ENCODE measurements around the gene GHR. TPM values are rescaled to one million over a fixed set of nuclear protein-coding genes. Genes with fewer than 3 reads are reported as not detected.
"Not testable (repeated sequence)": the region's sequence is repeated elsewhere in the genome, so short reads cannot be mapped to it uniquely, and the experiment has no call there.

GHR gene
- total RNA-seq, 4 donors from 2014 or later: 1.8 to 12.4 (median 3.7) TPM

DNA sequence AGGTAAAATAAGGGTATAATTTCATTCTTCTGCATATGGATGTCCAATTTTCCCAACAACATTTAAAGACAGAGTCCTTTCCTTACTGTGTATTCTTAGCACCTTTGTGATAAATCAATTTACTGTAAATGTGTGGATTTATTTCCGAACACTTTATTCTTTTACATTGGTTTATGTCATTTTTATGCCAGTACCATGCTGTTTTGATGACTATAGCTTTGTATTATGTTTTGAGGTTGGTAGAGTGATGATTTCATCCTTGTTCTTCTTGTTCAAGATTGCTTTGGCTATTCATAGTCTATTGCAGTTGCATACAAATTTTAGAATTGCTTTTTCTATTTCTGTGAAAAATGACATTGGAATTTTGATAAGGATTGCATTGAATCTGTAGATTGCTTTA, 280.0 kb downstream of the GHR start:
- H3K27ac ChIP-seq: no peak overlapping the region
- TF ChIP-seq, protein P1, sequence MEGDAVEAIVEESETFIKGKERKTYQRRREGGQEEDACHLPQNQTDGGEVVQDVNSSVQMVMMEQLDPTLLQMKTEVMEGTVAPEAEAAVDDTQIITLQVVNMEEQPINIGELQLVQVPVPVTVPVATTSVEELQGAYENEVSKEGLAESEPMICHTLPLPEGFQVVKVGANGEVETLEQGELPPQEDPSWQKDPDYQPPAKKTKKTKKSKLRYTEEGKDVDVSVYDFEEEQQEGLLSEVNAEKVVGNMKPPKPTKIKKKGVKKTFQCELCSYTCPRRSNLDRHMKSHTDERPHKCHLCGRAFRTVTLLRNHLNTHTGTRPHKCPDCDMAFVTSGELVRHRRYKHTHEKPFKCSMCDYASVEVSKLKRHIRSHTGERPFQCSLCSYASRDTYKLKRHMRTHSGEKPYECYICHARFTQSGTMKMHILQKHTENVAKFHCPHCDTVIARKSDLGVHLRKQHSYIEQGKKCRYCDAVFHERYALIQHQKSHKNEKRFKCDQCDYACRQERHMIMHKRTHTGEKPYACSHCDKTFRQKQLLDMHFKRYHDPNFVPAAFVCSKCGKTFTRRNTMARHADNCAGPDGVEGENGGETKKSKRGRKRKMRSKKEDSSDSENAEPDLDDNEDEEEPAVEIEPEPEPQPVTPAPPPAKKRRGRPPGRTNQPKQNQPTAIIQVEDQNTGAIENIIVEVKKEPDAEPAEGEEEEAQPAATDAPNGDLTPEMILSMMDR (IDR thresholded peaks at IDR 0.05): no peak
- TF ChIP-seq POLR2A (IDR thresholded peaks at IDR 0.05): no peak
- H3K9me3 ChIP-seq: no peaks in the 10 kb centered on the region
- no peaks in the 10 kb centered on the region for H3K36me3 ChIP-seq
- no peaks in the 10 kb centered on the region for H3K4me1 ChIP-seq
- H3K27me3 ChIP-seq: no peaks in the 10 kb centered on the region
- no peak for DNase-seq
- no peak overlapping the region for H3K4me3 ChIP-seq

GRCh38 chr5:42715785-42716184, 292.5 kb downstream of the GHR start:
- H3K27me3 ChIP-seq: no peaks in the 10 kb centered on the region
- no peaks in the 10 kb centered on the region for H3K36me3 ChIP-seq
- H3K4me3 ChIP-seq: no peak overlapping the region
- H3K27ac ChIP-seq: no peak overlapping the region
- no peak for DNase-seq
- H3K9me3 ChIP-seq: no peaks in the 10 kb centered on the region
- no peaks in the 10 kb centered on the region for H3K4me1 ChIP-seq
- TF ChIP-seq, protein P1 (IDR thresholded peaks at IDR 0.05): no peak
- no peak for TF ChIP-seq POLR2A (IDR thresholded peaks at IDR 0.05)

DNA sequence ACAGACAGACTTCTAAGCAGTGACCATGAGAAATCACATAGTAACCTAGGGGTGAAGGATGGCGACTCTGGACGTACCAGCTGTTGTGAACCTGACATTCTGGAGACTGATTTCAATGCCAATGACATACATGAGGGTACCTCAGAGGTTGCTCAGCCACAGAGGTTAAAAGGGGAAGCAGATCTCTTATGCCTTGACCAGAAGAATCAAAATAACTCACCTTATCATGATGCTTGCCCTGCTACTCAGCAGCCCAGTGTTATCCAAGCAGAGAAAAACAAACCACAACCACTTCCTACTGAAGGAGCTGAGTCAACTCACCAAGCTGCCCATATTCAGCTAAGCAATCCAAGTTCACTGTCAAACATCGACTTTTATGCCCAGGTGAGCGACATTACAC, 295.4 kb downstream of the GHR start:
- Histone ChIP-seq H3K4me3 (no peak overlapping the region), H3K27ac (no peak overlapping the region), H3K36me3 (no peaks in the 10 kb centered on the region), H3K9me3 (no peaks in the 10 kb centered on the region), H3K27me3 (no peaks in the 10 kb centered on the region), H3K4me1 (no peaks in the 10 kb centered on the region)
- no peak for TF ChIP-seq POLR2A (IDR thresholded peaks at IDR 0.05)
- TF ChIP-seq, protein P1 (IDR thresholded peaks at IDR 0.05): no peak
- DNase-seq: no peak

DNA sequence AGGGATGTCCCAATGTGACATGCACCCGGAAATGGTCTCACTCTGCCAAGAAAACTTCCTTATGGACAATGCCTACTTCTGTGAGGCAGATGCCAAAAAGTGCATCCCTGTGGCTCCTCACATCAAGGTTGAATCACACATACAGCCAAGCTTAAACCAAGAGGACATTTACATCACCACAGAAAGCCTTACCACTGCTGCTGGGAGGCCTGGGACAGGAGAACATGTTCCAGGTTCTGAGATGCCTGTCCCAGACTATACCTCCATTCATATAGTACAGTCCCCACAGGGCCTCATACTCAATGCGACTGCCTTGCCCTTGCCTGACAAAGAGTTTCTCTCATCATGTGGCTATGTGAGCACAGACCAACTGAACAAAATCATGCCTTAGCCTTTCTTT, 295.8 kb downstream of the GHR start:
- no peak overlapping the region for H3K27ac ChIP-seq
- no peak for DNase-seq
- H3K27me3 ChIP-seq: no peaks in the 10 kb centered on the region
- H3K4me3 ChIP-seq: no peak overlapping the region
- H3K9me3 ChIP-seq: no peaks in the 10 kb centered on the region
- TF ChIP-seq POLR2A (IDR thresholded peaks at IDR 0.05): no peak
- TF ChIP-seq, protein P1 (IDR thresholded peaks at IDR 0.05): no peak
- no peaks in the 10 kb centered on the region for H3K36me3 ChIP-seq
- no peaks in the 10 kb centered on the region for H3K4me1 ChIP-seq

DNA sequence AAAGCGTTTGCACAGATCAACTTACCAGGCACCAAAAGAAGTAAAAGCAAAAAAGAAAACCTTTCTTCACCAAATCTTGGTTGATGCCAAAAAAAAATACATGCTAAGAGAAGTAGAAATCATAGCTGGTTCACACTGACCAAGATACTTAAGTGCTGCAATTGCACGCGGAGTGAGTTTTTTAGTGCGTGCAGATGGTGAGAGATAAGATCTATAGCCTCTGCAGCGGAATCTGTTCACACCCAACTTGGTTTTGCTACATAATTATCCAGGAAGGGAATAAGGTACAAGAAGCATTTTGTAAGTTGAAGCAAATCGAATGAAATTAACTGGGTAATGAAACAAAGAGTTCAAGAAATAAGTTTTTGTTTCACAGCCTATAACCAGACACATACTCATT, 297.0 kb downstream of the GHR start:
- DNase-seq: no peak
- no peaks in the 10 kb centered on the region for H3K36me3 ChIP-seq
- no peak for TF ChIP-seq POLR2A (IDR thresholded peaks at IDR 0.05)
- no peaks in the 10 kb centered on the region for H3K27me3 ChIP-seq
- H3K9me3 ChIP-seq: no peaks in the 10 kb centered on the region
- no peak overlapping the region for H3K27ac ChIP-seq
- no peaks in the 10 kb centered on the region for H3K4me1 ChIP-seq
- H3K4me3 ChIP-seq: no peak overlapping the region

DNA sequence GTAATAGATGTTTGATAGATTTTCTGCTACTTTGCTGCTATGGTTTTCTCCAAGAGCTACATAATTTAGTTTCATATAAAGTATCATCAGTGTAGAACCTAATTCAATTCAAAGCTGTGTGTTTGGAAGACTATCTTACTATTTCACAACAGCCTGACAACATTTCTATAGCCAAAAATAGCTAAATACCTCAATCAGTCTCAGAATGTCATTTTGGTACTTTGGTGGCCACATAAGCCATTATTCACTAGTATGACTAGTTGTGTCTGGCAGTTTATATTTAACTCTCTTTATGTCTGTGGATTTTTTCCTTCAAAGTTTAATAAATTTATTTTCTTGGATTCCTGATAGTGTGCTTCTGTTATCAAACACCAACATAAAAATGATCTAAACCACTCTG, 298.2 kb downstream of the GHR start:
- DNase-seq: no peak
- Histone ChIP-seq H3K9me3 (no peaks in the 10 kb centered on the region), H3K27me3 (no peaks in the 10 kb centered on the region), H3K4me1 (no peaks in the 10 kb centered on the region), H3K36me3 (no peaks in the 10 kb centered on the region), H3K4me3 (no peak overlapping the region), H3K27ac (no peak overlapping the region)
- no peak for TF ChIP-seq POLR2A (IDR thresholded peaks at IDR 0.05)
- TF ChIP-seq, protein P1 (IDR thresholded peaks at IDR 0.05): no peak

DNA sequence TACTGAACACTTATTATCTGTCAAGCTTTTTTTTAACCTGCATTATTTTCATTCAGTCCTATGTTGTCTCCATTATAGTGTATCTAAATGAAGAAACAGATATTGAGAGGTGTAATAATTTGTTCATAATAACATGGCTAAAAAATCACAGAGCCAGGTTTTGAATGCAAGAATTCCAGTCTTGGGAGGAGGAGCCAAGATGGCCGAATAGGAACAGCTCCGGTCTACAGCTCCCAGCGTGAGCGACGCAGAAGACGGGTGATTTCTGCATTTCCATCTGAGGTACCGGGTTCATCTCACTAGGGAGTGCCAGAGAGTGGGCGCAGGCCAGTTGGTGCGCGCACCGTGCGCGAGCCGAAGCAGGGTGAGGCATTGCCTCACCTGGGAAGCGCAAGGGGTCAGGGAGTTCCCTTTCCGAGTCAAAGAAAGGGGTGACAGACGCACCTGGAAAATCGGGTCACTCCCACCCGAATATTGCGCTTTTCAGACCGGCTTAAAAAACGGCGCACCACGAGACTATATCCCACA, 311.4 kb downstream of the GHR start:
- not testable (repeated sequence) for H3K27ac ChIP-seq, H3K36me3 ChIP-seq, DNase-seq, H3K4me1 ChIP-seq, H3K9me3 ChIP-seq, H3K4me3 ChIP-seq, H3K27me3 ChIP-seq
